Right renal cortex interstitium (tissue), 3 donors: ENCODE data around the gene TANGO2. TPM values are rescaled to one million over a fixed set of nuclear protein-coding genes. Genes with fewer than 3 reads are reported as not detected.

Experiments used
- DNase-seq, 3 donors: peaks; one replicate each; pipeline ENCODE4 v3.0.0-alpha.2; 2013; ENCODE audit warnings: low read depth in 3 of 3, low spot score in 2 of 3
- polyA plus RNA-seq, 3 donors: library from polyadenylated mRNA; unstranded; fragments of 120-200 nt; gene quantifications; one replicate each; pipeline ENCODE4 v1.2.1, GENCODE V29; 2013; ENCODE audit not compliant: insufficient read length in 3 of 3

TANGO2 gene
- polyA plus RNA-seq, 3 donors: 9.3 to 12.0 (median 10.5) TPM

DNA sequence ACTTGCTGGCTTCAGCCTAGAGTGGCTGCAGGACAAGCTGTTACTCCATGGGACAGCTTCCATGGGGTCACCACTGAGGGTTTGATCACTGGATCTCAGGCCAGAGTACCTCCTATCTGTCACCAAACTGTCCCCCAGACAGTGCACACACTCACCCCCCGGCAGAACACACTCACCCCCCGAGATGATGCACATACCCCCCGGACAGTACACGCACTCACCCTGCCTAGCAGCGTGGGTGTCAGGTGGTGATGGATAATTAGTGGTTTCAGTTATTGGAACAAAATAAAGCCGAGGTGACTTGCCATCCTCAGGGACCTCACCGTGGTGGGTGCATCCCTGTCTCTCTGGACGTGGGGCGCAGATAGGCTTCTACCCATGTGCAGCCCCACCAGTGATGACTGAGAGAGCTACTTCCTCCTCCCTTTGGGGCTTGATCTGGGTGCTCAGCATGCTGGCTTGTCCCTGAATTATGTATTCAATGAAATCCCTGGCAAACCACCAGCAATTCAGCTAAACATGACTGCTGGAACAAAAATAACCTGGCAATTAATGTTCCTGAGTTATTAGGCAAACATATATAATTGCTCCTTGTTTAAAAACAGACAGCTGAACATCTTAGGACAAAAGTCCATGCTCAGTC lies 18.9 kb downstream of the TANGO2 start:
- no peak for DNase-seq

DNA sequence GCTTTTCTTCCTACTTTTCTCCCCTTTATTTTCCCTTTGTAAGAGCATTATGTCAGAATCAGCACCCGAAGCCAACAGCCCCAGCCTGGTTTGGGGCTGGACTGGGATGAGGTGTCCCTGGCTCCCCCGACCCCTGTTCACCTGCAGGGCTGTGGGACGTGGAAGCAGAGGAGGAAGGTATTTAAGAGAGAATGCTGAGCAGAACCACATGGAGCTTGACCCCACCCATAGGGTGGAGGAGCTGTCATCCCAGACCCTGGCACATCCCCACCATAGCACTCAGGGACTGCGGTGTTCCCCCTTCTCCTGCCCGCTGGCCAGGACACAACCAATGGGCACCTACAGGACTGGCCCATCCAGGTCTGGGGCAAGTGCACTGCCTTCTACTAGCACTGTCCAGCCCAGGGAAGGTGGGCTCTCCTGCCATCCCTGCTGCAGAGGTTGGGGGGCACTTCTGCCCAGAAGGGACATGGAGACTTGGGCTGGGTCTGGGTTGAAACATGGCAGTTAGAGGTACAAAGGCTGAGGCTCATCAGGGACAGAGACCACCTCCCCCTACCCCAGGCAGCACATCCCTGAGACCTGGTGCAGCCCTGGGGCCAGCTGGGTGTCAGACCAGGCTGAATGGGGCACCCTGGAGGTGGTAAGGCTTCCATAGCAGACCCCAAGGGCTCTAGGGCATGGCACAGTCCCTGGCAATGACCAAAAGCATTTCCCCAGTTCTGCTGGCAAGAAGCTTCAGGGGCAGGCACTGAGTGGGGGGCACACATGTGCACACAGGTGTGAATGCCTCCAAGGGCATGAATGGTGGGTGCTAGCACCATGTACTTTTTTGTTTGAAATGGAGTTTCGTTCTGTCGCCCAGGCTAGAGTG lies 19.7 kb downstream of the TANGO2 start:
- no peak for DNase-seq

DNA sequence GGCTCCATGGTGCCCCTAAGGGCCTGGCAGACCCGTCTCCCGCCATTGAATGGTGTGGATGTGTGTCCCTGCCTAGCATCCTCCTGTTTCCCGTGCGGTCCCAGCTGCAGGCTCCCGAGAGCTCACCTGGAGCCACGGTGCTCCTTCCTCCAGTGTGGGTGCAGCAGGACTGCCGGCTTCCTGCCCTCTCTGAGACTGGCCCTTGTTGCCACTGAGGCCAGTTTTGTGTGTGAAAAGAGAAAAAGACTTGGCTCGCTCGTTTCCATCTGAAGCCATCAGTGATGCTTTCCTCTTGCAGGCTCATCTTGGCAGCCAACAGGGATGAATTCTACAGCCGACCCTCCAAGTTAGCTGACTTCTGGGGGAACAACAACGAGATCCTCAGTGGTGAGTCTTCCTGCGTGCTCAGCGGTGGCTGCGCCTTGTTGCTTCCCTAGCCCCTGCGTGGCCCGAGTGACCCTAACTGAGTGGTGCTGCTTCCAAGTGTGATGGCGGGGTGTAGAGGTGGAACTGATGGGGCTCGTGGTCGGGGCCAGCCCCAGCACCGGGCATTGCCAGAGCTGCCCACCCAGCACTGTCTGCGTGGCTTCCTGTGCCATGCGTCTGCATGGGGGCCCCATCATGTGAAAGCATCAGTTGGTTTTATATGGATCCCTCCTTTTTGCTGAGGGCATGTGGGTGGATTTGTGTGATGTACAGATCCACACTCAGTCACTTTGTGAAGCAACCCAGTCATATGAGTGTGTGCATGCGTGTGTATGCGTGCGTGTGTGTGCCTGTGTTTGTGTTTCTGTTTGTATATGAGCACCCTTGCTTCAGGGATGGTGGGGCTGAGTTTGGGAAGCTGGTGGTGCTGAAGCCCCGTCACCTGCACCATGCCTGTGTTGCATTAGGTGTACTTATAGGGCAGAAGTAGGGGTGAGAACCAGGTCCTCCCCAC lies 22.4 kb downstream of the TANGO2 start:
- DNase-seq: no peak

DNA sequence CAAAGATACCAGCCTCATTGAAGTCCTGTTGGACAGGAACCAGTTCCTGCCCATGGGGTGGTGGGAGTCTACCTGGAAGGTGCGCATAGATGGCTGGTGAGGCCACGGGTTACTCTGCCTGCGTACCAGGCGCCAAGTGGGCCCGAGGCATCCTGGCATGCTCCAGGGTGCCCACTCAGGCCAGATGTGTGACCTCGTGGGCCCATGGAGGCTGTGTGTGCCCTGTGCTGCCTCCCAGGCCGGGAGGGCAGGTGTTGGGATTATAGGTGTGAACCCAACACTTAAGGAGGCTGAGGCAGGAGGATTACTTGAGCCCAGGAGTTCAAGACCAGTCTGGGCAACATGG lies 23.1 kb downstream of the TANGO2 start:
- DNase-seq: no peak

DNA sequence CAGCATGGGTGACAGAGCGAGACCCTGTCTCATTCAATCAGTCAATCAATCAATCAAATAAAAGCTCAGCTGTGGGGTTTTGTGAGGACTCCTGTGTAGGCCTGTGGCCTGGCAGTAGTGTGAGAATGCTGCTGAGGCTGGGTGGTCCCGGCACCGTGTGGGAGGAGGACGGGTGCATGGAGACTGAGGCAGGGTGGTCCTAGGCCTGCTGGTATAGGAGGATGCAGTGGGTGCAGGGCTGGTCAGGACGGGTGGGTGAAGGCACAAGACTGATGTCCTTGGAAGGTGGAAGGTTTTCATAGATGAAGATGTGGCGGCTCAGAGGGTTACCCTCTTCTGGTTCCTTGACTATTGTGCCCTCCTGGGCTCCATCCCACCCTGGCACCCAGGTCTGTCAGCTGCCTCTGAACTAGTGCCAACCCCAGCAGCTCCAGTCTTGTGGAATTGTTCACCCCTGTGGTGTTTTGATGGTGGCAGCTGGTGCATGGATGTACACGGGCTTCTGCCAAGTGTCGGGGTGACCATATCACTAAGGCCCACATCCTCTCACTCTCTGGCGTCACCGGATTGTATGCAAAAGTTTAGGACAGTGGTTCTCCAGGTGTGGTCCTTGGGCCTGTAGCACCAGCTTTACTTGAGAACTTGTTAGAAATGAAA lies 23.7 kb downstream of the TANGO2 start:
- DNase-seq: no peak

DNA sequence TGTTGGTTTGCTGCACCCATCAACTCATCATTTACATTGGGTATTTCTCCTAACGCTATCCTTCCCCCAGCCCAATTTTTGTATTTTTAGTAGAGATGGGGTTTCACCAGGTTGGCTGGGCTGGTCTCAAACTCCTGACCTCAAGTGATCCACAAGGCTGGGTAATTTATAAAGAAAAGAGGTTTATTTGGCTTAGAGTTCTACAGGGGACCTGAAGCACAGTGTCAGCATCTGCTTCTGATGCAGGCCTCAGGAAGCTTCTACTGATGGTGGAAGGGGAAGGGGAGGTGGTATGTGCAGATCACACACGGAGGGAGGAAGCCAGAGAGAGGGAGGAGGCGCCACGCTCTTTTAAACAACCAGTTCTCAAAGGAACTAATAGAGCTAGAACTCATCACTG lies 25.8 kb downstream of the TANGO2 start:
- DNase-seq: no peak

DNA sequence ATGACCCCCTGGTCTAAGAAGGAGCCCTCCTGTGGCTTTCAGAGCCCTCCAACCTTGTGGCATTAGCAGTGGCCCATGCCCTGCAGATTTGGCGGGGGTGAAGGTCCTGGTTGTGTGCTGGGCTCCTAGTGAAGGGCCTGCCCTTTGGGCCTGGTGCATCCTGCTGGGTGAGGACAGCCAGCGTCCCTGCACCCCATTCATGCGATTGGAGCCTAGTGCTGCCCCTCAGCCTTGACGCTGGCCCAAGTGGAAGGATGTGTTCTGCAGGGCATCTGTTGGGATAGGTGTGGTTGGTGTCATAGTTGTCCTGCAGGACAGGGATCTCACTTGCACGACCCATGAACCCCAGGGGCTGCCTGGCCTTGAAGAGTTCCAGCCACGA lies 31.0 kb downstream of the TANGO2 start:
- no peak for DNase-seq

DNA sequence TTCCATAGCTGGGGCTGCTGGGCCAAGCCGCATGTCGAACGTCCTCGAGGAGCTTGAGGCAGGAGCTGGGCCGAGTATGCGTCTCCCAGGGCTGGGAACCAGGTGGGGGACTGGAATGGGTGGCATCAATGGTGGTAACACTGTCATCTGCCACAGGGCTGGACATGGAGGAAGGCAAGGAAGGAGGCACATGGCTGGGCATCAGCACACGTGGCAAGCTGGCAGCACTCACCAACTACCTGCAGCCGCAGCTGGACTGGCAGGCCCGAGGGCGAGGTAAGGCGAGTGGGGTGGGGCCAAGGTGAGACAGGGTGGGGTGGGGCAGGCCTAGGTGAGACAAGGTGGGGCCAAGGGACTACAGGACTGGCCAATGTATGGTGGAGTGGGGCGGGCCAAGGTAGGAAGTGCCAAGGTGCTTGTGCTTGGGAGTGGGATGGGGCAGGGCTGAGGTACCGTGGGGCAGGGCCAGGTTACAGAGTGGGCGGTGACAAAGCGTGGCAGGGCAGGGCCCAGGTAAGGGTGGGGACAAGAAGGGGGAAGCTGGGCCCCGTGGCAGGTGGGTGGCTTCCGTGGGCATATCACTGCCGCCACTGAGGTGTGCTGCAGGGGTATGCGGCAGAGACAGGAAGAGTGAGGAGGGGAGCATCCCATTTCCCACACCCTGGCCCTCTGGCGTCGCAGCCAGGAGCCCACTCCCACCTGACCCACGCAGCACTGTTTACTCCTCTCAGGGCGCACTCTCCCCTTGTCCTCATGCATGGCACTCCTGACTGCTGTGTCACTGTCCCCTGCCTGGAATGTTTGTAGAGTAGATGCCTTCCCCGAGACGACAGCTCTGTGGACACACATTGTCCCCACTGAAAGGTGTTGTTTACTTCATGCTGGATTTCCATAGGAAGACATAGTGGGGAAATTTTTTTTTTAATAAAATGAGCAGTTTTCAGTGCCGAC lies 31.7 kb downstream of the TANGO2 start:
- DNase-seq: no peak

DNA sequence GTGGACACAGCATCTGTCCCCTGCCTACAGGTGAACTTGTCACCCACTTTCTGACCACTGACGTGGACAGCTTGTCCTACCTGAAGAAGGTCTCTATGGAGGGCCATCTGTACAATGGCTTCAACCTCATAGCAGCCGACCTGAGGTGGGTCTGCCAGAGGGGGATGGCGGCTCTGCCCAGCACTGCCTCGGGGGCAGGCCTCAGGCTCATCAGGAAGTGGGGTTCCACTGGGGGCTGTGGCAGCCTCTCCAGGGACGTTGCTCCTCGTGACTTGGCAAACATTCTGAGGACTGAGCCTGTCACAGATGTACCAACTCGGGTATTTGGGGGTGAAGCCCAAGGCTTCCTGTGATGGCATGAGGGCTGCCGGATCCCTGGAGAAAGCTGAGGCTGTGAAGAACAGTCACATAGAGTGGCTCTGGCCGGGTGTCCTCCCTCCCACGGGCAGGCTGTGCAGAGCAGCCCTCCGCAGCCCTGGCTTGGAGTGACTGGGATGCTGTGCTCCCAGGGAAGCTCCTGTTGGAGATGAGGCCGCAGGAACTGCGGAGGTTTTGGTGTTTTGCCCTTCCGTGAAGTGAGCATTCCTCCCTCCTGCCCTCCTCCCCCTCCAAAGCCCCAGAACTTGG lies 32.6 kb downstream of the TANGO2 start:
- no peak for DNase-seq

DNA sequence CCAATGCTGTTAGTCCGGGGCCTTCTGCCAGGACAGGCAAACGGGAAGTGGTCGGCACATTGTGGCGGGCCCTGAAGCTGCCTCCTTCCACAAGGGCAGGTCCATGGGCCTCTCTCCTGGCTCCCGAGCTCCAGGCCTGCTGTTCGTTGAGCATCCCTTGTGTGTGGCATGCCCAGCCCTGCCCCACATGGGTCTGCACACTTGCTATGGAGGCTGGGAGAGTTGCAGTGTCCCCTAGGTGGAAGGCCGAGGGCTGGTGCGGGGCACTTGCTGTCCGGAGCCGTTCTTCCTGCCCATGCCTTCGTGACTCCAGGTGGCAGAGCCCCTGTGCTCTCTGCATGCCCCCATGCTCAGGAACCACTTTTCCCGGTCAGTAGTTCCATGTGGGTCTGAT lies 33.1 kb downstream of the TANGO2 start:
- DNase-seq: no peak

DNA sequence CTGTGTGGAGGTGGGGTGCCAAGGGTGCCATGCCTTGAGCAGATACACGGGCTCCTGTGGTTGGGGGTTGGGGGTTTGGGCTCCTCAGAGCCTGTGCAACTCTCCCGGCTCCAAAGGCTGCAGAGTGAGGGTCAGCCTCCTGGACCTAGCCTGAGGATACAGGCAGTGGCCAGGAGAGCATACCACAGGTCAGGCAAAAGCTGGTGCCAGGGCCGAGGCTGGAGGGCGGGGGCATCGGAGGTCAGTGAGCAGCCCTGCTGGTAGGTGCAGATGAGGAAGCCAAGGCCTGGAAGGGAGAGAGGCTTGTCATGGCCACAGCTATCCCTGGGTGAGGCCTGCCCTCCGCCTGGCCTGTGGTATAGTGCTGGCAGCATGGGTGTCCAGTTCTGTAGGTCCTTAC lies 33.6 kb downstream of the TANGO2 start:
- no peak for DNase-seq

DNA sequence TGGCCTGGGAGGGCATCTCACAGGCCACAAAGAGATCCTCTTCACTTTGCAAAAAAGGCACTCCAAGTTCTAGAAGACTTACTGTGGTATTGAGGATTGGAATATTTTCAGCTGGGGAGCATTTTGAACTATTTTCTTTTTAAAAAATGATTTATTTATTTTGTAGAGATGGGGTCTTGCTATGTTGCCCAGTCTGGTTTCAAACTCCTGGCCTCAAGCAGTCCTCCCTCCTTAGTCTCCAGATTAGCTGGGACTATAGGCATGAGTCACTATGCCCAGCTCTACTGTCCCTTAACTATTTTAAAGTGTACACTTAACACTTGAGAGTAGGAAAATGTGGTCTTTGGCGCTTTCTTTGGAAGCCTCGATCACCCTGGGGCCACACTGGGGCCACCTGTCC lies 34.2 kb downstream of the TANGO2 start:
- DNase-seq: no peak

DNA sequence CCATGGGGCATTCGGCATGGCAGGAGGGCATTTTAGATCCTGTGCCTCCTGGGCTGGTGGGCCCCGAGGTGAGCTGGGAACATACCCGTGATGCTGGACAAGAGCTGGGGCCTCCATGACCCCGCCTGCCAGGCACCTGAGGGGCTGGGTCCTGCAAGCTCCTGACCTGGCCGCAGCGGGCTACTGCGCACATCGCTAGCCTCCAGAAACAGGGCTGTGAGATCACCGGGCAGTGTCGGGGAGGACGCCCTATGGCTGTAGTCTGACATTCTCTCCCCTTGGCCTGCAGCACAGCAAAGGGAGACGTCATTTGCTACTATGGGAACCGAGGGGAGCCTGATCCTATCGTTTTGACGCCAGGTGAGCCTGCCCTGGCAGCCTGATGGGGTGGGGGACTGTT lies 34.7 kb downstream of the TANGO2 start:
- no peak for DNase-seq

DNA sequence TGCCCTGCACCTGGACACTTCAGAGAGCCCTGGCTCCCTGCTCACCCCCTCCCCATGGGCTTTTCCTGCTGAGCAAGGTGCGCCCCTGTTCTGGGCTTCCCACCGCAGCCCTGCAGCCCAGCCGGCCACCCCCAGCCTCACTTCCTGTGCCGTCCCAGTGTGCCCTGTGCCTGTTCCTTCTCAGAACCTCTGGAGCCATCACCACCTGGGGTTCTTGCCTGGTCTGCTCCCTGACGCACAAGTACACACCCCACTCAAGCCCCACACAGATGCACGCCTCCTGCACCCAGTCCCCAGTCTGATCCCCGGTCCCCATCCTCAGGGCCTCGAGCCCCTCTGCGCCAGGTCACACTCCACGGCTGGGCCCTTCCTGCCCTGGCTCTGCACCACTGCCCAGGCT lies 35.3 kb downstream of the TANGO2 start:
- no peak for DNase-seq

DNA sequence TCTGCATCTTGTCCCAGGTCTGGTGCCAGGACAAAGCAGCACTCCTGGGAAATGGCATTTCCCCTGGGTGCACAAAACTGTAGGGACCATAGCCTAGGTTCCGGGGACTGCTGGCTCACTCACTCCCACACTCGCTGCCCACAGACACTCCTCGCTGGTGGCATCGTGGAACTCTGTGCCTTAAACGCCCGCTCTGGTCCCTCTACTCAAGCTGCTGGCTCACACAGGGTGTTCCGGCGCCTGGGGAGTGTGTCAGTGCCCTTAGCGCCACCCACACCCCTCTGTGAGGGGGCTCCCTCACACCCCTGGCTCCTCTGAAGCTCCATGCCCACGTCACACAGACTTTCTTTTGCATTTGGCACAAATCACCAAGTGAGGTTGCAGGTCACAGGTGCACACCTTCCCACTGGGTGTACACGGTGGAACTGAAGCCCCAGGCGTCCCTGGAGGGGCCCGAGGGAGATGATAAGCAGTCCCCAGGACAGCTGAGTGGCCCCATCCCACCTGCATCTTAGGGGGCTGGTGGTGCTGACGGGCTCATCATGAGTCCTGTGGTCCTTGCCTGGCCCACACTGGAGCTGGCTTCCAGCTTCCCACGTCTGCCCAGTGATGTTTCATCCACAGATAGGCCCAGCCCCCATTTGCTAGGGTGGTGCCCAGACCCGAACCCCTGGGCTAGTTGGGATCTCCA lies 35.9 kb downstream of the TANGO2 start:
- no peak for DNase-seq

DNA sequence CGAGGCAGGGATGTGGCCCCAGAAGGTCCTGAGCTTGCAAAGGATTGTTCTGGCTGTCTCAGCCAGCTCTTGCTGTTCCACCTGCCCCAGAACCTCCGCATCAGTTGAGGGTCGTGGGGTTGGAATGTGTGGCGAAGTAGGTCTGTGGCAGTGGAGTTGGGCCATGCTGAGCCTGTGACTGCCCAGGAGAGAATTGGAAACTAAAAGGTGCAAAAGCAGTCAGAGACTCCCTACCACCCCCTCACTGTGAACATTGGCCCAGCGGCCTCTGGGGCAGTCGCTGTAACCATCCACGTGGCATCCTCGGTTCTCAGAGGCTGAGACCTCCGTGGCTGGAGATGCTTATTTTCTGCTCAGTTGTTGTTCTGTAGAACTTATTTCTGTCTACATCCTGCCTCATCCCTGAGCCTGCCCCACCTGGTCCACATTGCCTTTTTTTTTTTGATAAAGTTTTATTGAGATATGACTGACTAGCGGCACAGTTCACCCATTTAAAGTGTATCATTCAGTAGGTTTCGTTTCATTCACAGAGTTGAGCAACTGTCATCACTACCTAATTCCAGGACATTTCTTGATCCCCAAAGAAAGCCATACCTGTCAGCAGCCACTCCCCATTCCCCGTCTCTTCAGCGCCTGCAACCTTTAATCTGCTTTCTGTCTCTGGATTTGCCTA lies 36.8 kb downstream of the TANGO2 start:
- DNase-seq: no peak

DNA sequence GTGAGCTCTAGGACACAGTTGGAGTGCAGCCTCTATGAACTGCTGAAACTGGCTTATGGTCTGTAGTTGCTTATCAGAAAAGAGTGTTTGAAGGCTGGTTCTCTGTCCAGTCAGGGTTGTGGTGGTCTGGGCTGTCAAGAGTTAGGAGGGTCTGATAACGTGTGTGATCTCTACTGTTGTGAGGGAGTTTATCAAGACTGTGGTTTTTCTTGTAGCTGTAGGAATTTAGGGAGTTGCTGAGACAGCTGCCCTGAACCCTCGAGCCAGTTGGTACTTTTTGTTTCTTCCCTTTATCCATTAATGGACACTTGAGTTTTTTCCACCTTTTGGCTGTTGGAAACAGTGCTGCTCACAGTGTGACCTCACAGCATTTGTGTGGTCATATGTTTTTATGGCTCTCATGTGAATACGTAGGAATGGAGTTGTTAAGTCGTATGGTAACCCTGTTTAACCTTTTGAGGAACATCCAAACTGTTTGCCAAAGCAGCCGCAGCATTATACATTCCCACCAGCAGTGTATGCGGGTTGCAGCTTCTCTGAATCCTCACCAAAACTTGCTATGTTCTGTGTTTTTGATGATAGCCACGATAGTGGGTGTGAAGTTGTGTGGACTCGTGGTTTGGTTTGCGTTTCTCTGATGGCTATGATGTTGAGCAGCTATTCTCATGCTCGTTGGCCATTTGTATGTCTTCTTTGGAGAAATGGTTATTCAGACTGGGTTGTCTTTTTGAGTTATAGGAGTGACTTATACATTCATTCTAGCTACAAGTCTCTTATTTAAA lies 38.3 kb downstream of the TANGO2 start:
- no peak for DNase-seq
